ENCODE measurements around the gene C22orf15. TPM values are rescaled to one million over a fixed set of nuclear protein-coding genes. Genes with fewer than 3 reads are reported as not detected.

The C22orf15 gene
- total RNA-seq, 2 donors from 2014 or later = not detected

DNA sequence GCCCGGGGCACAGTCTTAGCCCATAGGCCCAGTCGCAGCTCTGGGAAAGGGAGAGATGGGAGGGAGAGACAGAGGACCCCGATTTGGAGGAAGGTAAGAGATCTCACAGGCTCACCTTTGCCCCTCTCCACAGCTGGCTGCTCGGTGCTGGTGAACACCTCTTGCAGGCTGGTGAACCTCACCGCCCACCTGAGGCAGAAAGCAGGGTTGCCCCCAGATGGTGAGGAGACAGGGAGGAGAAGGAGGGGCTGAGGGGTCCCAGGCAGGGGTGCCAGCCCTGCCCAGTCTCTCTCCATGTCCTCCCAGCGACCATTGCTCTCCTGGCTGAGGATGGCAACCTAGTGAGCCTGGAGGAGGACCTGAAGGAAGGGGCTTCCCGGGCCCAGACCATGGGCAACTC, 1.2 kb downstream of the C22orf15 start:
- WGBS = 49% methylated on average over 5 of the region's 7 CpGs
- Histone ChIP-seq H3K9me3 (no peaks in the 10 kb centered on the region), H3K4me3 (no peak overlapping the region), H3K27me3 (replicated peaks; ENCODE audit: insufficient read depth) (no peaks in the 10 kb centered on the region), H3K4me1 (replicated peaks) (peaks cover 3% of the 10 kb centered on the region), H3K27ac (no peak overlapping the region), H3K36me3 (no peaks in the 10 kb centered on the region)
- TF ChIP-seq POLR2A (IDR thresholded peaks at IDR 0.05) (no peak), POLR2AphosphoS5 (IDR thresholded peaks at IDR 0.05) (no peak)
- TF ChIP-seq, protein P1, sequence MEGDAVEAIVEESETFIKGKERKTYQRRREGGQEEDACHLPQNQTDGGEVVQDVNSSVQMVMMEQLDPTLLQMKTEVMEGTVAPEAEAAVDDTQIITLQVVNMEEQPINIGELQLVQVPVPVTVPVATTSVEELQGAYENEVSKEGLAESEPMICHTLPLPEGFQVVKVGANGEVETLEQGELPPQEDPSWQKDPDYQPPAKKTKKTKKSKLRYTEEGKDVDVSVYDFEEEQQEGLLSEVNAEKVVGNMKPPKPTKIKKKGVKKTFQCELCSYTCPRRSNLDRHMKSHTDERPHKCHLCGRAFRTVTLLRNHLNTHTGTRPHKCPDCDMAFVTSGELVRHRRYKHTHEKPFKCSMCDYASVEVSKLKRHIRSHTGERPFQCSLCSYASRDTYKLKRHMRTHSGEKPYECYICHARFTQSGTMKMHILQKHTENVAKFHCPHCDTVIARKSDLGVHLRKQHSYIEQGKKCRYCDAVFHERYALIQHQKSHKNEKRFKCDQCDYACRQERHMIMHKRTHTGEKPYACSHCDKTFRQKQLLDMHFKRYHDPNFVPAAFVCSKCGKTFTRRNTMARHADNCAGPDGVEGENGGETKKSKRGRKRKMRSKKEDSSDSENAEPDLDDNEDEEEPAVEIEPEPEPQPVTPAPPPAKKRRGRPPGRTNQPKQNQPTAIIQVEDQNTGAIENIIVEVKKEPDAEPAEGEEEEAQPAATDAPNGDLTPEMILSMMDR (IDR thresholded peaks at IDR 0.05) = no peak
- no peak for DNase-seq (ENCODE audit: low spot score)
- intact Hi-C loops (cut with DNase I) = no loop called here

DNA sequence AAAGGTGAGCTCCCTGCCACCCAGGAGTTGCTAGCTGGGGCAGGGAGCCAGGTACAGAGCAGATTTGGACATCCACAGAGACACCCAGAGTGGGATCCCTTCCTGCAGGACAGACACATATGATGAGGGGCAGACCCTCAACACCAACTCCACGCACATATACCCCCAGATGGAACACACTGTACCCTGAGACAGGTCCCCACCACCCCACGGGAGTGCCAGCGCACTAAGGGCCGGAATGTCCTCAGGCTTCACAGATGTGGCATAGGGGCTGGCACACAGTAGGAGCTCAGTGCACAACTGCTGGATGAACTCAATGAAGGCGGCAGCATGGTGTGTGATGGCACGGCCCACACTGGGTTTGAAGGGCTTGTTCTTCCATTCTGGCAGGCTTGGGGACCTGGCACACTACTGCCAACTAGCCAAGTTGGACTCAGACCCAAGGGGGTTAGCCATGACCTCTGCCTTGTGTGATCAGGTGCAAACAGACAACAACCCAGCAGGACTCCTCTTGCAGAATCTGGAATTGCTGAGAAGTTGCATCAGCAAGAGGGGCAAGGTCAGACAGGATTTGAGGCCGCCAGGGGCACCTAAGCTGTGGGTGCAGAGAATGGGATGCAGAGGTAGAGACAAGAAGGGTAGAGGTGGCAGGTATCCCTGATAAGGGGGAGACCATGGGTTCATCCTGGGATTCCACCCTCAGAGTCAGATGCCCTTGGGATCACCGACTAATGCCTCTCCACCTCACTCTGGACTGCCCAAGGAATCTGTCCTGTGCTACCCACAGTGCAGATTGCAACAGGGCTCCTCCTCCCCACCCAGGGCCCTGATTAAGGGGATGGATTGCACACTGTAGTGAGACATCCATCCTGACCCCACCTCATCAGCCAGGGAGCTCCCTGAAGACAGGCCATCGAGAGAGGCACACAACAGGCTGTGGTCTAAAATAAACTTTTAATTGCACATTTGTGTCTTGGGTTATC, 2.4 kb downstream of the C22orf15 start:
- H3K27me3 ChIP-seq (replicated peaks; ENCODE audit: insufficient read depth) = no peaks in the 10 kb centered on the region
- intact Hi-C loops (cut with DNase I) = loop anchor here (5.0 kb wide), 1 partner anchor 223 kb away; no protein-coding TSS in a partner anchor
- no peaks in the 10 kb centered on the region for H3K9me3 ChIP-seq
- TF ChIP-seq, protein P1 (IDR thresholded peaks at IDR 0.05) = no peak
- TF ChIP-seq POLR2AphosphoS5 (IDR thresholded peaks at IDR 0.05) = no peak
- TF ChIP-seq POLR2A (IDR thresholded peaks at IDR 0.05) = no peak
- no peaks in the 10 kb centered on the region for H3K36me3 ChIP-seq
- H3K4me1 ChIP-seq (replicated peaks) = peaks cover 3% of the 10 kb centered on the region
- no peak overlapping the region for H3K27ac ChIP-seq
- no peak for DNase-seq (ENCODE audit: low spot score)
- 86% methylated on average over 9 of the region's 9 CpGs for WGBS
- no peak overlapping the region for H3K4me3 ChIP-seq

DNA sequence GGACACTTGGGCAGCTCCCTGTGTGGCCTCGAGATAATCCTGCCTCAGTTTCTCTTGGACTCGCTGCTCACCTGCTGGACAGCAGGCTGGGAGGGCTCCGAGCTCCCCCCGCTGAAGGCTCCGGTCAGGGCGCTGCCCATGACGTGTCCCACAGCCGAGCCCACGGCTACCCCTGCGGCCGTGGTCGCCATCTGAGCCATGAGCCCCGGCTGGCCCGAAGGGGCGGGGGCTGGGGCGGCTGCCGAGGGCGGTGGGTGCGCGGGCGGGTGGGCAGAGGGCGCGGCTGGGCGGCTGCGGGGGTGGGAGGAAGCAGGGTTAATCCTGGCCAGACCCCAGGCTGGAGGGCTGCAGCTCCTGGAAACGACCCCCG, 4.5 kb downstream of the C22orf15 start:
- Histone ChIP-seq H3K27ac (peak overlapping the region; percentile 78 to 84), H3K4me1 (replicated peaks) (peaks cover 4% of the 10 kb centered on the region)
- 30% methylated on average over 5 of the region's 27 CpGs for WGBS

DNA sequence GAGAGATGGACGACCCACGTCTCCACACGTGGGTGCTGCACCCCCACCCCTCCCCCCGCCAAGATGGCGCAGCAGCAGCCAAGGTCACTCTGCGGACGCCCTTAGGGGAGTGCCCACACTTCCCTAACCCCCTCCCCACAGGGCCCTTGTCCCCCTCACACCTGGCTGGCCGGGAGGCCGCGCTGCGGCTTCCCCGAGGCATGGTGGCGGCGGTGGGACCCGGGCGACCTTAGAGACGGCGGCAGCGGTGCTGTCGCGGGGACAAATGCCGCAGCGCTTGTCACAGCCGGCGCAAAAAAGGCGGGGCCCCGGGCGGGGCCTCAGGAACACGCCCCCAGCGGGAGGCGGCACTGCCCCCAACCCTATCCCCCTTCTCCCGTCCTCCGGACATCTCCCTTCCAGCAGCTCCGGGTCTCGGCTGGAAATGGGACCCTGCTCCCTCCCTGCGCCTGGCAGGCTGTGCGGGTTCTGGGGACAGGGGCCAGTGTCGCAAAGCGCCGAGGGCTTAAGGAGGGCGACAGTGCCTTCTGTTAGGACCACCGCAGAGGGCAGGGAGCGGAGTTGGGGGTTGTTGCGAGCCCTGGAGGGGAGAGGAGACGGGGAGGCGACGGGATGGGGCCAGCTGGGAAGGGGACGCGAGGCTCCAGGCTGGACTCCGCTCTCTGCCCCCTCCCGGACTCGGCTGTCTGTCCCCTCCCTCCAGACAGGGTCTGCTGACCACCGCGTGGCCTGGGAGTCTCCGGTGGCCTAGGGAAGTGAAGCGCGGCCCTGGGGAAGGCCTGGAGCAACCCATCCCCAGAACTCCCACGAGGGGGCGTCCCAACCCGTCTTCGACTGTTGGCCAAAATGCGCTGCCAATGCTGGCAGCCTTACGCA, 5.1 kb downstream of the C22orf15 start, which contains the start of gene CHCHD10:
Gene CHCHD10, minus strand, starts transcription at position 300 of the 876 bp plus-strand sequence. Its CDS starts 98 bp downstream, at position 202.
- H3K4me1 ChIP-seq (replicated peaks) = peaks cover 6% of the 10 kb centered on the region
- peak within 1 kb of the TSS; percentile 78 to 84 for H3K27ac ChIP-seq
- peak; percentile 81 for DNase-seq (ENCODE audit: low spot score)

More for the DNA sequence above, 4.5 kb downstream of the C22orf15 start:
- no peaks in the 10 kb centered on the region for H3K27me3 ChIP-seq (replicated peaks; ENCODE audit: insufficient read depth)
- H3K9me3 ChIP-seq = no peaks in the 10 kb centered on the region
- H3K4me3 ChIP-seq = peak overlapping the region; percentile 54 to 59
- no peak for DNase-seq (ENCODE audit: low spot score)
- intact Hi-C loops (cut with DNase I) = loop anchor here (2.0 to 5.0 kb wide), 2 partner anchors 74 to 225 kb away; no protein-coding TSS in a partner anchor
- TF ChIP-seq, protein P1 (IDR thresholded peaks at IDR 0.05) = no peak
- TF ChIP-seq POLR2AphosphoS5 (IDR thresholded peaks at IDR 0.05) (no peak), POLR2A (IDR thresholded peaks at IDR 0.05) (no peak)
- no peaks in the 10 kb centered on the region for H3K36me3 ChIP-seq

More for the DNA sequence above, 5.1 kb downstream of the C22orf15 start, which contains the start of gene CHCHD10:
- H3K9me3 ChIP-seq = no peaks in the 10 kb centered on the region
- TF ChIP-seq, protein P1 (IDR thresholded peaks at IDR 0.05) = peak; percentile 64 to 86 (median 78)
- TF ChIP-seq POLR2AphosphoS5 (IDR thresholded peaks at IDR 0.05) (peak; percentile 57), POLR2A (IDR thresholded peaks at IDR 0.05) (peak; percentile 83)
- H3K27me3 ChIP-seq (replicated peaks; ENCODE audit: insufficient read depth) = no peaks in the 10 kb centered on the region
- intact Hi-C loops (cut with DNase I) = loop anchor here (2.0 to 5.0 kb wide), 2 partner anchors 73 to 226 kb away; no protein-coding TSS in a partner anchor
- 0% methylated on average over 50 of the region's 63 CpGs for WGBS
- H3K4me3 ChIP-seq = peak within 1 kb of the TSS; percentile 54 to 59
- no peaks in the 10 kb centered on the region for H3K36me3 ChIP-seq
